Natural killer cell (primary cell): ENCODE data around the gene NCOR1. TPM values are rescaled to one million over a fixed set of nuclear protein-coding genes. Genes with fewer than 3 reads are reported as not detected.

Experiments used
- ATAC-seq, 3 donors: fragments of 150-1000 bp in 2 of 3; fragments of 200-7000 bp in 1 of 3; cut with Tn5 transposase; 1 replicate in 1 of 3; 2 replicates in 2 of 3; pipeline ENCODE4 v1.10.0; 2021; ENCODE audit warnings: mild to moderate bottlenecking in 2 of 3, moderate library complexity in 2 of 3
- DNase-seq, 2 donors: peaks; one replicate each; pipeline versions ENCODE4 v3.0.0 to v3.0.0-alpha.2; 2013 to 2021; ENCODE audit warnings: mixed read lengths in 1 of 2
- H3K27ac ChIP-seq: one replicate; pipeline ENCODE4 v1.5.1; 2013; ENCODE audit warnings: mild to moderate bottlenecking, low read length
- H3K27me3 ChIP-seq: one replicate; pipeline ENCODE4 v1.6.1; 2013; ENCODE audit warnings: low read length; ENCODE audit not compliant: control insufficient read depth, insufficient read depth
- H3K36me3 ChIP-seq: one replicate; pipeline ENCODE4 v1.6.1; 2013; ENCODE audit warnings: low read length; ENCODE audit not compliant: control insufficient read depth, insufficient read depth
- H3K4me1 ChIP-seq: one replicate; pipeline ENCODE4 v1.6.1; 2013; ENCODE audit warnings: low read length; ENCODE audit not compliant: control insufficient read depth, insufficient read depth
- H3K4me3 ChIP-seq: one replicate; pipeline ENCODE4 v1.5.1; 2013; ENCODE audit warnings: low read length
- H3K9me3 ChIP-seq: one replicate; pipeline ENCODE4 v1.6.1; 2013; ENCODE audit warnings: low read length; ENCODE audit not compliant: control insufficient read depth, insufficient read depth
- H3K27ac Mint-ChIP-seq, 2 donors: one replicate each; pipeline ENCODE4 v1.8.0; 2022; ENCODE audit warnings: mild to moderate bottlenecking in 2 of 2, mixed read lengths in 2 of 2, moderate library complexity in 1 of 2
- H3K27me3 Mint-ChIP-seq, 2 donors: one replicate each; pipeline ENCODE4 v1.8.0; 2022; ENCODE audit warnings: low read depth in 2 of 2, mixed read lengths in 2 of 2
- H3K36me3 Mint-ChIP-seq: one replicate; pipeline ENCODE4 v1.8.0; 2022; ENCODE audit warnings: mixed read lengths
- H3K4me1 Mint-ChIP-seq, 2 donors: one replicate each; pipeline ENCODE4 v1.8.0; 2022; ENCODE audit warnings: mixed read lengths in 2 of 2
- H3K4me3 Mint-ChIP-seq: one replicate; pipeline ENCODE4 v1.8.0; 2022; ENCODE audit warnings: mild to moderate bottlenecking, moderate library complexity, mixed read lengths
- H3K9me3 Mint-ChIP-seq, 2 donors: one replicate each; pipeline ENCODE4 v1.8.0; 2022; ENCODE audit warnings: mixed read lengths in 2 of 2
- WGBS: methylation state at CpG from one replicate; pipeline ENCODE4 v1.1.7; 2013; ENCODE audit warnings: missing lambda C conversion rate; ENCODE audit not compliant: insufficient coverage; 5-methylcytosine and 5-hydroxymethylcytosine counted together
- intact Hi-C: fragments of 100-400 bp; cut with micrococcal nuclease; formaldehyde crosslinking; loops from one replicate; pipeline ENCODE4 v1.14.2; 2022
- total RNA-seq, 4 donors: library from RNA; stranded (reverse); fragments of 120-200 nt in 1 of 4; gene quantifications; one replicate each; pipeline versions ENCODE4 v1.2.3 to v1.2.4, GENCODE V29; 2013 to 2022
- TF ChIP-seq, protein P1 (sequence below): fragments of 200-600 bp; IDR thresholded peaks from one replicate; pipeline ENCODE4 v1.8.0; 2022; ENCODE audit warnings: antibody characterized with exemption

The NCOR1 gene
- total RNA-seq, 3 donors from 2014 or later (not counting 1 experiment from before 2014, with no cell fraction given): 195 to 238 (median 238) TPM

DNA sequence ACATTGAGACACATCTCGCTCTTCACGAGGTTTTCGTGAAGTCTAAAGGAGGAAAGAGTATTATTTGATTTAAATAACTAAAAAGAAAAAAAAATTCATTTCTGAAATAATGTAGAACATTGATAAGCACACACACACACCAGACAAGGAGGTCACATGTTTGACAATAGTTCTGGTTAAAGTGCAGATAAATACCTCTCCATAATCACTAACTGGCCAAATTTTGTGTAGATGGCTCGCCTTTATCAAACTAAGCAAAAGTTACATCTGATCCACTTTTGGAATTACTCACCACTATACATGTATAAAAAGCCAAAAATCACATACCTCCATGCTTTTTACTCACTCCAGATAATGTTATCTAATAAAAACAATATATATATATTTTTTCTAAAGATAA lies 106.5 kb downstream of the NCOR1 start:
- ATAC-seq (no peak), DNase-seq (no peak)
- Histone ChIP-seq H3K4me3 (no peak overlapping the region), H3K36me3 (peaks cover 22% of the 10 kb centered on the region), H3K9me3 (no peaks in the 10 kb centered on the region), H3K27ac (no peak overlapping the region), H3K4me1 (no peaks in the 10 kb centered on the region), H3K27me3 (no peaks in the 10 kb centered on the region)
- Mint-ChIP-seq H3K27ac (no peak overlapping the region), H3K4me3 (no peak overlapping the region), H3K27me3 (no peaks in the 10 kb centered on the region), H3K36me3 (peaks cover 1% of the 10 kb centered on the region), H3K9me3 (no peaks in the 10 kb centered on the region), H3K4me1 (peaks cover 5 to 12% of the 10 kb centered on the region in 2 donors)
- WGBS: 100% methylated on average over 1 of the region's 4 CpGs
- intact Hi-C loops: no loop called here
- TF ChIP-seq, protein P1, sequence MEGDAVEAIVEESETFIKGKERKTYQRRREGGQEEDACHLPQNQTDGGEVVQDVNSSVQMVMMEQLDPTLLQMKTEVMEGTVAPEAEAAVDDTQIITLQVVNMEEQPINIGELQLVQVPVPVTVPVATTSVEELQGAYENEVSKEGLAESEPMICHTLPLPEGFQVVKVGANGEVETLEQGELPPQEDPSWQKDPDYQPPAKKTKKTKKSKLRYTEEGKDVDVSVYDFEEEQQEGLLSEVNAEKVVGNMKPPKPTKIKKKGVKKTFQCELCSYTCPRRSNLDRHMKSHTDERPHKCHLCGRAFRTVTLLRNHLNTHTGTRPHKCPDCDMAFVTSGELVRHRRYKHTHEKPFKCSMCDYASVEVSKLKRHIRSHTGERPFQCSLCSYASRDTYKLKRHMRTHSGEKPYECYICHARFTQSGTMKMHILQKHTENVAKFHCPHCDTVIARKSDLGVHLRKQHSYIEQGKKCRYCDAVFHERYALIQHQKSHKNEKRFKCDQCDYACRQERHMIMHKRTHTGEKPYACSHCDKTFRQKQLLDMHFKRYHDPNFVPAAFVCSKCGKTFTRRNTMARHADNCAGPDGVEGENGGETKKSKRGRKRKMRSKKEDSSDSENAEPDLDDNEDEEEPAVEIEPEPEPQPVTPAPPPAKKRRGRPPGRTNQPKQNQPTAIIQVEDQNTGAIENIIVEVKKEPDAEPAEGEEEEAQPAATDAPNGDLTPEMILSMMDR: no peak

DNA sequence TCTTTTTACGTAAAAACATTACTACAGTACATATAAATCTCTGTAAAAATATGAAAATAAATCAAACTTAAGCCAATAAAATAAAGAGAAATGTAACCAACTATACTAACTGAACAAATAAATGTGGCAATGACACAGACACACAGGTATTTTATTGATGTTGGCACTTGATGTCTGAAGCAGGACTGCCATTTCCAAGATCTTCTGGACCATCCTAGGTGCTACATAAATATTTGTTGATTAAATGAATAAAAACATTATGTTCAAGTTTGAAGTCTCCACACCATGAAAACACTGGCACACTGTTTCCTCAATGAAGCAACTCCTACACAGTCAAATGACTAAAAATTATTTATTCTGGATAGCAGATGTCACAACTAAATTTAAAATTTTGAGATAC lies 106.9 kb downstream of the NCOR1 start:
- Mint-ChIP-seq H3K9me3 (no peaks in the 10 kb centered on the region), H3K4me3 (no peak overlapping the region), H3K27ac (no peak overlapping the region), H3K4me1 (peaks cover 5 to 14% of the 10 kb centered on the region in 2 donors), H3K36me3 (no peaks in the 10 kb centered on the region), H3K27me3 (no peaks in the 10 kb centered on the region)
- intact Hi-C loops: no loop called here
- H3K9me3 ChIP-seq: no peaks in the 10 kb centered on the region
- ATAC-seq (no peak), DNase-seq (no peak)
- WGBS: no CpG with 5 or more reads among the region's 1 CpG
- H3K4me3 ChIP-seq: no peak overlapping the region
- TF ChIP-seq, protein P1: no peak
- no peaks in the 10 kb centered on the region for H3K4me1 ChIP-seq
- peaks cover 22% of the 10 kb centered on the region for H3K36me3 ChIP-seq
- H3K27ac ChIP-seq: no peak overlapping the region
- H3K27me3 ChIP-seq: no peaks in the 10 kb centered on the region

DNA sequence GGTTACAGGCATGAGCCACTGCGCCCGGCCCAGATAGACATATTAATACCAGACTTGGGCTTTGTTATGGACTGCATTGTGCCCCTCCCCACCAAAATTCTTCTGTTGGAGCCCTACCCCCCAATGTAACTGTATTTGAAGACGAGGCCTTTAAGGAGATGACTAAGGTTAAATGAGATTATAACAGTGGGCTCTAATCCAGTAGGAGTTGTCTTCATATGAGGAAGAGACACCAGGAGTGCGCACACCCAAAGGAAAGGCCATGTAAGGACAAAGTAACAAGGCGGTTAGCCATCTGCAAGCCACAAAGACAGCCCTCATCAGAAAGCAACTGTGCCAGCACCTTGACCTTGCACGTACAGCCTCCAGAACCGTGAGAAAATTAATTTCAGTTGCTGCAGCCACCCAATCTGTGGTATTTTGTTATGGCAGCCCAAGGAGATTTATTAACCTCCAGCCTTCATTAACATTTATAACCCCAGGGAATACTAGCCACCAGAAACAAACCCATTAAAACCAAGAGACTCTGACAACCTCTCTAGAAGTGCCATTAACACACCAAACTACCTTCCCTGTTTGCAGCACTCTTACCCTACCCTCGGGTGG lies 108.1 kb downstream of the NCOR1 start:
- Mint-ChIP-seq H3K36me3 (no peaks in the 10 kb centered on the region), H3K4me3 (no peak overlapping the region), H3K27me3 (no peaks in the 10 kb centered on the region), H3K9me3 (no peaks in the 10 kb centered on the region), H3K4me1 (peaks cover 5 to 17% of the 10 kb centered on the region in 2 donors), H3K27ac (peak overlapping the region; percentile 27 to 30)
- Histone ChIP-seq H3K27ac (no peak overlapping the region), H3K9me3 (no peaks in the 10 kb centered on the region), H3K4me1 (no peaks in the 10 kb centered on the region), H3K4me3 (no peak overlapping the region), H3K27me3 (no peaks in the 10 kb centered on the region), H3K36me3 (peaks cover 26% of the 10 kb centered on the region)
- intact Hi-C loops: no loop called here
- ATAC-seq: no peak
- TF ChIP-seq, protein P1: no peak
- WGBS: 98% methylated on average over 8 of the region's 8 CpGs
- DNase-seq: no peak
